ENCODE measurements around the gene TSPAN1. TPM values are rescaled to one million over a fixed set of nuclear protein-coding genes. Genes with fewer than 3 reads are reported as not detected.
A peak's percentile ranks its signal among the peaks of the same experiment; 100 is the strongest.
"Not testable (repeated sequence)": the region's sequence is repeated elsewhere in the genome, so short reads cannot be mapped to it uniquely, and the experiment has no call there.

TSPAN1 gene
- polyA plus RNA-seq, 10 donors = 0.12 to 0.87 (median 0.52) TPM; not detected in 1

- no peak for DNase-seq
These were observed 43.6 kb downstream of the TSPAN1 start for GRCh38 chr1:46218443-46218842.

- no peak for DNase-seq
These were observed 44.9 kb downstream of the TSPAN1 start for GRCh38 chr1:46219551-46220520.

GRCh38 chr1:46220808-46221207 lies 45.9 kb downstream of the TSPAN1 start:
- DNase-seq = no peak

- DNase-seq = no peak
These were observed 46.9 kb downstream of the TSPAN1 start for GRCh38 chr1:46221749-46222148.

GRCh38 chr1:46223055-46223454 lies 48.2 kb downstream of the TSPAN1 start:
- not testable (repeated sequence) for DNase-seq

GRCh38 chr1:46223472-46223943 lies 48.6 kb downstream of the TSPAN1 start:
- peak; percentile 72 to 83 (median 73) for DNase-seq

GRCh38 chr1:46224966-46225365 lies 50.1 kb downstream of the TSPAN1 start:
- no peak for DNase-seq

GRCh38 chr1:46231231-46231630 lies 56.3 kb downstream of the TSPAN1 start:
- not testable (repeated sequence) for DNase-seq

Other genes with a start within 250 kb of the TSPAN1 start
- 10 to 100 TPM; 12.5 to 21.9 (median 17.2) TPM for gene PIK3R3, start 42.5 kb upstream of the TSPAN1 start, polyA plus RNA-seq (ENCODE audit: insufficient read length in 10 of 10)
- not detected for gene P3R3URF, start 1.4 kb downstream of the TSPAN1 start, polyA plus RNA-seq (ENCODE audit: insufficient read length in 10 of 10)
- gene POMGNT1, start 23.3 kb downstream of the TSPAN1 start, polyA plus RNA-seq (ENCODE audit: insufficient read length in 10 of 10) = 10 to 100 TPM; 44.3 to 60.8 (median 50.9) TPM
- gene LURAP1, start 28.2 kb downstream of the TSPAN1 start, polyA plus RNA-seq (ENCODE audit: insufficient read length in 10 of 10) = 1 to 10 TPM in 6 of 10 donors, under 1 TPM in 4; 0.78 to 1.4 (median 1.0) TPM
- 1 to 10 TPM; 3.5 to 9.6 (median 5.8) TPM for gene RAD54L, start 72.7 kb downstream of the TSPAN1 start, polyA plus RNA-seq (ENCODE audit: insufficient read length in 10 of 10)
- 10 to 100 TPM; 52.6 to 61.8 (median 56.1) TPM for gene LRRC41, start 128.5 kb downstream of the TSPAN1 start, polyA plus RNA-seq (ENCODE audit: insufficient read length in 10 of 10)
- 100 to 1,000 TPM; 247 to 353 (median 282) TPM for gene UQCRH, start 128.6 kb downstream of the TSPAN1 start, polyA plus RNA-seq (ENCODE audit: insufficient read length in 10 of 10)
- gene NSUN4, start 165.7 kb downstream of the TSPAN1 start, polyA plus RNA-seq (ENCODE audit: insufficient read length in 10 of 10) = 10 to 100 TPM; 11.0 to 15.6 (median 13.1) TPM
- 10 to 100 TPM in 9 of 10 donors, 1 to 10 TPM in 1; 9.2 to 20.5 (median 14.5) TPM for gene FAAH, start 219.2 kb downstream of the TSPAN1 start, polyA plus RNA-seq (ENCODE audit: insufficient read length in 10 of 10)

Measured in muscle of back (tissue), 11 donors.